C4-2B (cell line): ENCODE results near the gene LARGE1.

ENCODE experiments used
- CTCF ChIP-seq: fragments of 450-650 bp; conservative IDR thresholded peaks from 2 replicates; pipeline ENCODE4 v1.5.1; 2017; ENCODE audit warnings: mild to moderate bottlenecking
- ZFX ChIP-seq: fragments of 450-650 bp; IDR thresholded peaks from 2 replicates; pipeline ENCODE4 v1.6.1; 2017

- TF ChIP-seq CTCF (no peak; the same call in 1 of the 2 replicates), ZFX (no peak)
Measured at GRCh38 chr22:33299245-33299956, 620.9 kb downstream of the LARGE1 start.
